SU-DHL-6 (cell line): ENCODE data around the gene SPSB2.
A peak's percentile ranks its signal among the peaks of the same experiment; 100 is the strongest.
"Not testable (repeated sequence)": the region's sequence is repeated elsewhere in the genome, so short reads cannot be mapped to it uniquely, and the experiment has no call there.

Experiments used
- H2AFZ ChIP-seq: fragments of 200-600 bp; sonication (generic); 2 replicates; pipeline ENCODE4 v1.6.1; 2014; ENCODE audit warnings: low read depth, mild to moderate bottlenecking, moderate library complexity, mixed read lengths, antibody characterized with exemption, low read length; ENCODE audit not compliant: severe bottlenecking
- H3F3A ChIP-seq: fragments of 200-600 bp; shearing (Covaris generic); 2 replicates; pipeline ENCODE4 v1.6.0; 2016; ENCODE audit warnings: antibody characterized with exemption, mild to moderate bottlenecking; ENCODE audit not compliant: insufficient read depth
- H3K27ac ChIP-seq: fragments of 200-600 bp; sonication (generic); 2 replicates; pipeline ENCODE4 v1.5.1; 2016; ENCODE audit warnings: low read depth, mild to moderate bottlenecking, low read length, moderate library complexity, mixed read lengths
- H3K27me3 ChIP-seq: fragments of 200-600 bp; sonication (generic), shearing (Covaris generic); 2 replicates; pipeline ENCODE4 v1.6.0; 2014; ENCODE audit warnings: mild to moderate bottlenecking, low read length
- H3K36me3 ChIP-seq: fragments of 200-600 bp; sonication (generic); 2 replicates; pipeline ENCODE4 v1.6.1; 2014; ENCODE audit warnings: mild to moderate bottlenecking, low read length, mixed read lengths
- H3K4me2 ChIP-seq: fragments of 300-600, 200-600 bp; shearing (Covaris generic), sonication (generic); 2 replicates; pipeline ENCODE4 v1.6.0; 2014; ENCODE audit warnings: low read length, low read depth, mild to moderate bottlenecking; ENCODE audit not compliant: poor library complexity, severe bottlenecking
- H3K4me3 ChIP-seq: fragments of 200-600 bp; sonication (generic); 2 replicates; pipeline ENCODE4 v1.5.1; 2014; ENCODE audit warnings: antibody characterized with exemption, low read length, mild to moderate bottlenecking, mixed read lengths; ENCODE audit not compliant: insufficient read depth, poor library complexity, severe bottlenecking
- H3K79me2 ChIP-seq: fragments of 200-600 bp; sonication (generic); 2 replicates; pipeline ENCODE4 v1.6.1; 2014; ENCODE audit warnings: mild to moderate bottlenecking, low read length, moderate library complexity; ENCODE audit not compliant: insufficient read depth
- H3K9ac ChIP-seq: fragments of 200-600 bp; sonication (generic); 2 replicates; pipeline ENCODE4 v1.7.0; 2014; ENCODE audit warnings: mild to moderate bottlenecking, low read length
- H3K9me2 ChIP-seq: fragments of 200-600 bp; sonication (generic); replicated peaks from 2 replicates; pipeline ENCODE4 v1.6.1; 2014; ENCODE audit warnings: low read length; ENCODE audit not compliant: insufficient read depth
- H3K9me3 ChIP-seq: fragments of 200-600 bp; sonication (generic); 2 replicates; pipeline ENCODE4 v1.6.1; 2014; ENCODE audit warnings: low read length, mixed read lengths; ENCODE audit not compliant: insufficient read depth
- H4K20me1 ChIP-seq: fragments of 200-600 bp; sonication (generic); 2 replicates; pipeline ENCODE4 v1.6.1; 2014; ENCODE audit warnings: low read depth, mild to moderate bottlenecking, antibody characterized with exemption, low read length, moderate library complexity, mixed read lengths
- CTCF ChIP-seq: fragments of 200-600 bp; sonication (generic); IDR thresholded peaks from one replicate; pipeline ENCODE4 v1.5.1; 2017; ENCODE audit warnings: antibody characterized with exemption, mild to moderate bottlenecking, low read length, moderate library complexity; ENCODE audit not compliant: insufficient read depth, poor library complexity, severe bottlenecking
- EZH2phosphoT487 ChIP-seq: fragments of 200-600 bp; sonication (generic), shearing (Covaris generic); conservative IDR thresholded peaks from 2 replicates; pipeline ENCODE4 v1.6.1; 2018; ENCODE audit warnings: mild to moderate bottlenecking, antibody characterized with exemption, low read length, moderate library complexity, mixed read lengths

SPSB2 gene

GRCh38 chr12:6871052-6871957 is 1.8 kb downstream of the SPSB2 start:
- Histone ChIP-seq H3K27me3 (no peaks in the 10 kb centered on the region), H3F3A (peaks cover 48% of the 10 kb centered on the region), H3K27ac (peak overlapping the region; percentile 69), H3K4me2 (peak overlapping the region; percentile 85), H3K4me3 (peak overlapping the region; percentile 70), H3K9me2 (no peaks in the 10 kb centered on the region), H2AFZ (no peak overlapping the region), H3K79me2 (peaks cover 19% of the 10 kb centered on the region), H3K9me3 (no peaks in the 10 kb centered on the region), H4K20me1 (no peaks in the 10 kb centered on the region; the same call in 1 of the 2 replicates), H3K36me3 (peaks cover 3% of the 10 kb centered on the region; the same call in 1 of the 2 replicates), H3K9ac (peak overlapping the region; percentile 82)
- TF ChIP-seq CTCF (no peak), EZH2phosphoT487 (no peak)

GRCh38 chr12:6870304-6870703 is 2.8 kb downstream of the SPSB2 start:
- H3K9me2 ChIP-seq, H3K27me3 ChIP-seq, H3K36me3 ChIP-seq, H3K9ac ChIP-seq, H2AFZ ChIP-seq, H3K9me3 ChIP-seq, H3K4me3 ChIP-seq, H4K20me1 ChIP-seq: not testable (repeated sequence)
- peak overlapping the region; percentile 69; the same call in 1 of the 2 replicates for H3K27ac ChIP-seq
- H3K79me2 ChIP-seq, result peaks cover 19% of the 10 kb centered on the region
- H3F3A ChIP-seq, result peaks cover 48% of the 10 kb centered on the region
- peak overlapping the region; percentile 87 for H3K4me2 ChIP-seq

- Histone ChIP-seq H3K4me2 (peak overlapping the region; percentile 87), H3K4me3 (peak overlapping the region; percentile 77)
These were observed 3.8 kb downstream of the SPSB2 start for GRCh38 chr12:6869049-6870021.

More at GRCh38 chr12:6869049-6870021, 3.8 kb downstream of the SPSB2 start:
- Histone ChIP-seq H3K36me3 (peaks cover 3% of the 10 kb centered on the region; the same call in 1 of the 2 replicates), H3K27me3 (no peaks in the 10 kb centered on the region), H4K20me1 (no peaks in the 10 kb centered on the region; the same call in 1 of the 2 replicates), H3F3A (peaks cover 45% of the 10 kb centered on the region), H3K9me2 (no peaks in the 10 kb centered on the region), H3K79me2 (peaks cover 19% of the 10 kb centered on the region), H3K9ac (peak overlapping the region; percentile 98), H3K27ac (peak overlapping the region; percentile 84), H2AFZ (no peak overlapping the region), H3K9me3 (no peaks in the 10 kb centered on the region)
- TF ChIP-seq EZH2phosphoT487 (no peak), CTCF (peak; percentile 75)
